GM21786 (cell line): Measurements from ENCODE around the gene TP73.

Source experiments
- ATAC-seq: cut with Tn5 transposase; IDR thresholded peaks from one replicate; pipeline ENCODE4 v1.9.1; 2021; ENCODE audit not compliant: unreplicated experiment

The TP73 gene

GRCh38 chr1:3633344-3634058 lies 18.8 kb upstream of the TP73 start:
- ATAC-seq, result no peak

- ATAC-seq, result no peak
Measured at GRCh38 chr1:3634059-3634800, 18.1 kb upstream of the TP73 start.

- ATAC-seq, result no peak
Measured at GRCh38 chr1:3636080-3636479, 16.2 kb upstream of the TP73 start.

- no peak for ATAC-seq
Measured at GRCh38 chr1:3636531-3636930, 15.8 kb upstream of the TP73 start.

GRCh38 chr1:3638027-3638426 lies 14.3 kb upstream of the TP73 start:
- no peak for ATAC-seq

- no peak for ATAC-seq
Measured at GRCh38 chr1:3638676-3639075, 13.6 kb upstream of the TP73 start.

- ATAC-seq, result no peak
Measured at GRCh38 chr1:3639397-3639911, 12.9 kb upstream of the TP73 start.

GRCh38 chr1:3640121-3640837 lies 12.0 kb upstream of the TP73 start:
- no peak for ATAC-seq

- no peak for ATAC-seq
Measured at GRCh38 chr1:3641046-3641760, 11.1 kb upstream of the TP73 start.

- ATAC-seq, result no peak
Measured at GRCh38 chr1:3641816-3642215, 10.5 kb upstream of the TP73 start.

- no peak for ATAC-seq
Measured at GRCh38 chr1:3642919-3643675, 9.2 kb upstream of the TP73 start.

GRCh38 chr1:3644273-3644672 lies 8.0 kb upstream of the TP73 start:
- ATAC-seq, result no peak

- no peak for ATAC-seq
Measured at GRCh38 chr1:3645247-3645646, 7.1 kb upstream of the TP73 start.

- ATAC-seq, result no peak
Measured at GRCh38 chr1:3645666-3646355, 6.5 kb upstream of the TP73 start.

GRCh38 chr1:3646596-3646995 lies 5.7 kb upstream of the TP73 start:
- ATAC-seq, result no peak

- ATAC-seq, result peak; percentile 89
Measured at GRCh38 chr1:3649342-3650247, 2.7 kb upstream of the TP73 start, which contains the start of gene WRAP73. Gene WRAP73 (minus strand): TSS chr1:3650103. CDS start chr1:3649999, 104 bp downstream.

GRCh38 chr1:3650248-3651025 lies 1.9 kb upstream of the TP73 start:
- no peak for ATAC-seq
